H9 (cell line): ENCODE measurements around the gene PIP4P1. TPM values are rescaled to one million over a fixed set of nuclear protein-coding genes. Genes with fewer than 3 reads are reported as not detected.
A peak's percentile ranks its signal among the peaks of the same experiment; 100 is the strongest.

ENCODE experiments used
- DNase-seq: peaks from one replicate; pipeline ENCODE4 v3.0.0-alpha.2; 2017
- H2AFZ ChIP-seq: one replicate; pipeline ENCODE4 v1.6.1; 2013; ENCODE audit warnings: mild to moderate bottlenecking, low read length, control low read depth, moderate library complexity
- H2AK5ac ChIP-seq: 2 replicates; pipeline ENCODE4 v1.6.1; 2013; ENCODE audit warnings: low read length, control low read depth, mixed read lengths; ENCODE audit not compliant: insufficient read length
- H2BK120ac ChIP-seq: one replicate; pipeline ENCODE4 v1.6.1; 2013; ENCODE audit warnings: low read depth, mild to moderate bottlenecking, low read length, control low read depth, inconsistent platforms; ENCODE audit not compliant: poor library complexity, severe bottlenecking
- H2BK12ac ChIP-seq: 2 replicates; pipeline ENCODE4 v1.6.1; 2013; ENCODE audit warnings: low read length, control low read depth, mixed read lengths, low read depth; ENCODE audit not compliant: insufficient read length
- H2BK15ac ChIP-seq: 2 replicates; pipeline ENCODE4 v1.6.1; 2013; ENCODE audit warnings: low read depth, low read length, control low read depth
- H2BK20ac ChIP-seq: one replicate; pipeline ENCODE4 v1.6.1; 2013; ENCODE audit warnings: low read depth, mild to moderate bottlenecking, low read length, control low read depth, inconsistent platforms; ENCODE audit not compliant: poor library complexity, severe bottlenecking
- H2BK5ac ChIP-seq: 2 replicates; pipeline ENCODE4 v1.6.1; 2013; ENCODE audit warnings: low read length, control low read depth, mixed read lengths; ENCODE audit not compliant: insufficient read length
- H3K14ac ChIP-seq: 2 replicates; pipeline ENCODE4 v1.6.1; 2013; ENCODE audit warnings: low read length, control low read depth; ENCODE audit not compliant: insufficient read depth
- H3K18ac ChIP-seq: 2 replicates; pipeline ENCODE4 v1.6.1; 2013; ENCODE audit warnings: low read depth, mild to moderate bottlenecking, mixed read lengths, low read length, control low read depth; ENCODE audit not compliant: insufficient read length
- H3K23ac ChIP-seq: 2 replicates; pipeline ENCODE4 v1.6.1; 2013; ENCODE audit warnings: low read length, control low read depth, mixed read lengths, low read depth; ENCODE audit not compliant: insufficient read length
- H3K23me2 ChIP-seq: 2 replicates; pipeline ENCODE4 v1.6.1; 2013; ENCODE audit warnings: low read depth, mild to moderate bottlenecking, mixed read lengths, low read length, control low read depth; ENCODE audit not compliant: insufficient read length, poor library complexity, severe bottlenecking
- H3K27ac ChIP-seq: 2 replicates; pipeline ENCODE4 v1.5.1; 2013; ENCODE audit warnings: low read length, control low read depth, mixed read lengths, low read depth; ENCODE audit not compliant: insufficient read length
- H3K27me3 ChIP-seq: 2 replicates; pipeline ENCODE4 v1.6.1; 2013; ENCODE audit warnings: low read length, control low read depth, inconsistent platforms; ENCODE audit not compliant: insufficient read depth
- H3K4ac ChIP-seq: 2 replicates; pipeline ENCODE4 v1.6.1; 2013; ENCODE audit warnings: low read depth, mild to moderate bottlenecking, control low read depth, inconsistent platforms, low read length, moderate library complexity
- H3K4me1 ChIP-seq: 2 replicates; pipeline ENCODE4 v1.6.1; 2013; ENCODE audit warnings: low read length, control low read depth, inconsistent platforms; ENCODE audit not compliant: insufficient read depth
- H3K4me2 ChIP-seq: 2 replicates; pipeline ENCODE4 v1.6.1; 2013; ENCODE audit warnings: low read length, control low read depth, mixed read lengths; ENCODE audit not compliant: insufficient read length, insufficient read depth
- H3K56ac ChIP-seq: 2 replicates; pipeline ENCODE4 v1.6.1; 2013; ENCODE audit warnings: low read depth, mild to moderate bottlenecking, mixed read lengths, low read length, control low read depth; ENCODE audit not compliant: insufficient read length
- H3K79me1 ChIP-seq: 2 replicates; pipeline ENCODE4 v1.6.1; 2013; ENCODE audit warnings: low read depth, mild to moderate bottlenecking, moderate library complexity, low read length, control low read depth, inconsistent platforms; ENCODE audit not compliant: insufficient read depth, poor library complexity, severe bottlenecking
- H3K79me2 ChIP-seq: 2 replicates; pipeline ENCODE4 v1.6.1; 2013; ENCODE audit warnings: low read length, control low read depth, inconsistent platforms; ENCODE audit not compliant: insufficient read depth
- H3K9ac ChIP-seq: 2 replicates; pipeline ENCODE4 v1.6.1; 2013; ENCODE audit warnings: low read length, control low read depth, mixed read lengths; ENCODE audit not compliant: insufficient read length; ENCODE audit errors: extremely low read depth
- H3K9me3 ChIP-seq: one replicate; pipeline ENCODE4 v1.6.1; 2013; ENCODE audit warnings: low read depth, low read length, inconsistent platforms; ENCODE audit not compliant: control insufficient read depth
- H3T11ph ChIP-seq: one replicate; pipeline ENCODE4 v1.6.1; 2013; ENCODE audit warnings: mild to moderate bottlenecking, low read length, control low read depth, inconsistent platforms
- H4K20me1 ChIP-seq: one replicate; pipeline ENCODE4 v1.6.1; 2013; ENCODE audit not compliant: control insufficient read depth, insufficient read length, insufficient read depth
- H4K5ac ChIP-seq: 2 replicates; pipeline ENCODE4 v1.6.1; 2013; ENCODE audit warnings: low read depth, mild to moderate bottlenecking, mixed read lengths, low read length, control low read depth; ENCODE audit not compliant: insufficient read length
- H4K8ac ChIP-seq: replicated peaks from 2 replicates; pipeline ENCODE4 v1.6.1; 2013; ENCODE audit warnings: low read length, control low read depth, mixed read lengths, low read depth; ENCODE audit not compliant: insufficient read length
- H4K91ac ChIP-seq: 2 replicates; pipeline ENCODE4 v1.6.1; 2013; ENCODE audit warnings: low read depth, mild to moderate bottlenecking, moderate library complexity, mixed read lengths, low read length, control low read depth; ENCODE audit not compliant: insufficient read length
- H3K27ac Mint-ChIP-seq, 3 experiments: 2 replicates in 2 of 3; 3 replicates in 1 of 3; pipeline ENCODE4 v1.8.0; 2020 to 2021; ENCODE audit warnings: mixed read lengths in 3 of 3, mild to moderate bottlenecking in 1 of 3, moderate library complexity in 1 of 3
- H3K27me3 Mint-ChIP-seq: 2 replicates; pipeline ENCODE4 v1.8.0; 2021; ENCODE audit warnings: low read depth, mild to moderate bottlenecking, moderate library complexity, mixed read lengths
- H3K36me3 Mint-ChIP-seq, 3 experiments: 2 replicates in 2 of 3; 3 replicates in 1 of 3; pipeline ENCODE4 v1.8.0; 2020 to 2021; ENCODE audit warnings: low read depth in 3 of 3, mixed read lengths in 3 of 3; ENCODE audit not compliant: insufficient read depth in 1 of 3
- H3K4me1 Mint-ChIP-seq, 2 experiments: 2 replicates each; pipeline ENCODE4 v1.8.0; 2020; ENCODE audit warnings: mixed read lengths in 2 of 2
- H3K4me3 Mint-ChIP-seq, 2 experiments: 2 replicates in 1 of 2; 3 replicates in 1 of 2; pipeline ENCODE4 v1.8.0; 2020 to 2021; ENCODE audit warnings: mild to moderate bottlenecking in 2 of 2, mixed read lengths in 2 of 2, moderate library complexity in 1 of 2
- H3K9me3 Mint-ChIP-seq, 2 experiments: 2 replicates in 1 of 2; 3 replicates in 1 of 2; pipeline ENCODE4 v1.8.0; 2020; ENCODE audit warnings: mild to moderate bottlenecking in 2 of 2, mixed read lengths in 2 of 2, moderate library complexity in 1 of 2
- CTCF ChIP-seq: fragments of 200-600 bp; sonication (generic); conservative IDR thresholded peaks from 3 replicates; pipeline ENCODE4 v1.8.0; 2021; ENCODE audit warnings: antibody characterized with exemption, mild to moderate bottlenecking
- WGBS: extraction: QIAGEN DNeasy Blood & Tissue Kit; methylation state at CpG from one replicate; pipeline ENCODE4 v1.1.7; 2013; ENCODE audit warnings: missing lambda C conversion rate, low lambda C conversion rate, mixed read lengths; ENCODE audit not compliant: insufficient read length; ENCODE audit errors: extremely low coverage; 5-methylcytosine and 5-hydroxymethylcytosine counted together
- total RNA-seq: library from RNA; stranded (reverse); gene quantifications from 2 replicates; pipeline ENCODE4 v1.2.1, GENCODE V29; 2021

PIP4P1 gene
- total RNA-seq, 1 experiment from 2014 or later, result 41.6 TPM

GRCh38 chr14:20440882-20441281 is 20.4 kb downstream of the PIP4P1 start:
- H3K23me2 ChIP-seq, result no peaks in the 10 kb centered on the region
- no peaks in the 10 kb centered on the region for H3K27me3 ChIP-seq
- no peak overlapping the region for H3T11ph ChIP-seq
- Mint-ChIP-seq H3K9me3 (peaks cover 0 to 4% of the 10 kb centered on the region in 2 experiments; a peak in 2 of 5 replicates), H3K27ac (peak overlapping the region in 1 of 3 experiments; percentile 53; a peak in 1 of 7 replicates), H3K36me3 (peaks cover 6 to 7% (median 6%) of the 10 kb centered on the region in 3 experiments; a peak in 3 of 7 replicates), H3K4me3 (no peak overlapping the region), H3K27me3 (0 out of 2 replicates have a peak, but pooled peaks cover 1% of the 10 kb centered on the region), H3K4me1 (peaks cover 13 to 16% of the 10 kb centered on the region in 2 experiments)
- no peak overlapping the region for H2BK12ac ChIP-seq
- H2BK120ac ChIP-seq, result no peak overlapping the region
- no peaks in the 10 kb centered on the region for H4K20me1 ChIP-seq
- no peak overlapping the region for H4K91ac ChIP-seq
- no peaks in the 10 kb centered on the region for H3K9me3 ChIP-seq
- no peak overlapping the region for H3K56ac ChIP-seq
- H3K79me1 ChIP-seq, result no peaks in the 10 kb centered on the region
- no peak overlapping the region for H2AFZ ChIP-seq
- no peak overlapping the region for H4K5ac ChIP-seq
- H3K79me2 ChIP-seq, result no peaks in the 10 kb centered on the region; the same call in 1 of the 2 replicates
- no peak; the same call in 2 of the 3 replicates for TF ChIP-seq CTCF
- no peak overlapping the region for H4K8ac ChIP-seq
- no peak overlapping the region for H2BK5ac ChIP-seq
- no peak overlapping the region for H3K18ac ChIP-seq
- no peak overlapping the region for H3K4me2 ChIP-seq
- no CpG with 5 or more reads among the region's 5 CpGs for WGBS
- no peak overlapping the region for H3K9ac ChIP-seq
- no peak overlapping the region for H2BK20ac ChIP-seq
- no peaks in the 10 kb centered on the region for H3K4me1 ChIP-seq
- H2AK5ac ChIP-seq, result no peak overlapping the region
- no peak overlapping the region for H3K4ac ChIP-seq
- no peak overlapping the region for H3K23ac ChIP-seq
- H3K14ac ChIP-seq, result no peak overlapping the region
- no peak overlapping the region for H3K27ac ChIP-seq
- DNase-seq, result no peak
- no peak overlapping the region for H2BK15ac ChIP-seq
